GM18498 (cell line): ENCODE measurements around the gene TBC1D1.
A peak's percentile ranks its signal among the peaks of the same experiment; 100 is the strongest.

Source experiments
- ATAC-seq: cut with Tn5 transposase; IDR thresholded peaks from one replicate; pipeline ENCODE4 v1.9.1; 2021; ENCODE audit warnings: mild to moderate bottlenecking, moderate library complexity; ENCODE audit not compliant: unreplicated experiment

Gene TBC1D1

GRCh38 chr4:38092701-38093100 is 201.8 kb downstream of the TBC1D1 start:
- ATAC-seq = no peak

DNA sequence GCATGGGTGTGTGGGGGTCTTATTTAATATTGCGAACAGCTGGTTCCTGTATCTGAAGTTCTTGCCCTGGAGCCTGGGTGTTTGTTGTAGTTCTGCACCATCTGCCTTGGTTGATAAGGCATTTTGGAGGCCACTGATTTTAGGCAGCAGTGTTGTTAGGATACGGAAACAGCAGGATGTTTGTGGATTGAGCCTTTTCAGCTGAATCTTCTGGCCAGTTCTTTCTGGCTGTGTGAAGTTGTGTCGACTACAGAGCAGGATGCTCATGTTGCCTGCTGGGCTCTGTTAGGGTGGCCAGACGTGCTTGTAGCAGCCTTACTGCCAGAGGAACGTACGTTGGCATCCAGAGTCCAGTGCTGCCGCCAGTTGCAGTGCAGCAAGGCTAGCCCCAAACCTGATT is 203.5 kb downstream of the TBC1D1 start:
- ATAC-seq = no peak

DNA sequence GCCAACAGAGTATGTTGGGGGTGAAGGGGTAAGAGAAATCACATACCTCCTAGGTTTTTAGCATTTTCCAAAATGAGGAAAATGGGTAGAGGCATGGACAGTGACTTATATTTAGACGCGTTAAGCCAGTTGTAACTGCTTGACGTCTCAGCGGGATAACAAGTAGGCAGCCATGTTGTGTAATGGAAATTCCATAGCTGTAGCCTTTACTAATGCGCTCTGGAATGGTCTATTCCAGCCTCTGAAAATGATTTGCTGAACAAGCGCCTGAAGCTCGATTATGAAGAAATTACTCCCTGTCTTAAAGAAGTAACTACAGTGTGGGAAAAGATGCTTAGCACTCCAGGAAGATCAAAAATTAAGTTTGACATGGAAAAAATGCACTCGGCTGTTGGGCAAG is 204.8 kb downstream of the TBC1D1 start:
- ATAC-seq = no peak

GRCh38 chr4:38097818-38098217 is 206.9 kb downstream of the TBC1D1 start:
- no peak for ATAC-seq

- ATAC-seq = no peak
These were observed 208.2 kb downstream of the TBC1D1 start for GRCh38 chr4:38099020-38099600.

- ATAC-seq = no peak
These were observed 209.1 kb downstream of the TBC1D1 start for GRCh38 chr4:38099908-38100407.

GRCh38 chr4:38100474-38101255 is 209.8 kb downstream of the TBC1D1 start:
- ATAC-seq = no peak

DNA sequence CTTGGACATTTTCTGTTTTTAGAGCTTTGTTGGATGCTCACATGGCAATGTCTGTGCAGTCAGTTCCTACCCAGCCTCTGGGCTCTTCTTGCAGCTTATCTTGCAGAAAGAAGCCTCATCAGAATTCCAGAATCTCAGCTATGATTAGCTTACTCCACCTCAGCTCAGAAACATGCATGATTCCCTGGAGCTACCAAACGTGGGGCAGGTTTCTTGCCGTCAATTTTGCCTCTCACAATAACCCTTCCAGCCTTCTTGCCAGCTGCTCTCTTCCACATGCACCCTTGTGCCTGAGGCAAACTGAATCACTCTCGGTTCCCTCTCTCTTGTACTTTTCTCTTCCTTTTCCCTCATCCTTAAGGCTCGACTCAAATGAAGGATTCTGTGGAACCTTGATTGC is 210.7 kb downstream of the TBC1D1 start:
- no peak for ATAC-seq

- no peak for ATAC-seq
These were observed 212.2 kb downstream of the TBC1D1 start for GRCh38 chr4:38102957-38103588.

DNA sequence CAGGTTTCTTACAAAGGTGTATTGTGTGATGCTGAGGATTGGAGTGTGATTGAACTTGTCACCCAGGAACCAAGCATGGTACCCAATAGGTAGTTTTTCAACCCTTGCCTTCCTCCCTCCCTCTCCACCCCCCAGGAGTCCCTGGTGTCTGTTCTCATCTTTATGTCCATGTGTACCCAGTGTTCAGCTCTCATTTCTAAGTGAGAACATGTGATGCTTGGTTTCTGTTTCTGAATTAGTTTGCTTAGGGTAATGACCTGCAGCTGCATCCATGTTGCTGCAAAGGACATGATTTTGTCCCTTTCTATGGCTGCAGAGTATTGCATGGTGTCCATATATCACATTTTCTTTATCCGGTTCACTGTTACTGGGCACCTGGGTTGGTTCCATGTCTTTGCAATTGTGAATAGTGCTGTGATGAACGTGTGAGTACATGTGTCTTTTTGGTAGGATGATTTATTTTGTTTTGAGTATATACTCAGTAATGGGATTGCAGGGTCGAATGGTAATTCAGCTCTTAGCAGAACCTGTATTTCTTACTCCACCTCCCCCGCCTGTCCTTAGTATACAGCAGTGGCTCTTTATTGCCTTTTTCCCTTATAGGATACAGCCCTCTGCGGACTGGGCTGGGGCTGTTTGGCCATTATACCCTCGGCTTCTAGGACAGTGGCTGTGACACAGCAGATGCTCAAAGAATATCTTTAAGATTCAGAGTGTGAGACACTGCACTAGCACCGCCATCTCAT is 214.8 kb downstream of the TBC1D1 start:
- peak; percentile 97 for ATAC-seq

DNA sequence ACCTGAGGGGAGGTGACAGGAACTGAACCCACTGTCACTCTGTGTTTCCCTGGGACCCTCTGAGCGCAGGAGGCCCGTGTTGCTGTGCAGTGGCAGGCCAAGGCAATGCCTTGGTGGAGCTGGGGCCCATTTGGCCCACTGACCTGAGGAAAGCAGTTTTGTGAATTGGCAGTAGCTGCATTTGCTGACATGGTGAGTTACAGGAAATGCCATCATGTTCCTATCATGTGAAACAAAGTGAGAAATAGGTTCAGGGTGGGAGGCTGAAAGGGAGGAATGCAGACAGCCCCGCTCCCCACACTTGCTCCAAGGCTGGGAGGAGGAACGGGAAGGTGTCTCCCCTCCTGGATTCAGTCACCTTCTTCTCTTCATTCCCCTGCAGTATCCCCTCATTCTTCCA is 215.4 kb downstream of the TBC1D1 start:
- no peak for ATAC-seq

DNA sequence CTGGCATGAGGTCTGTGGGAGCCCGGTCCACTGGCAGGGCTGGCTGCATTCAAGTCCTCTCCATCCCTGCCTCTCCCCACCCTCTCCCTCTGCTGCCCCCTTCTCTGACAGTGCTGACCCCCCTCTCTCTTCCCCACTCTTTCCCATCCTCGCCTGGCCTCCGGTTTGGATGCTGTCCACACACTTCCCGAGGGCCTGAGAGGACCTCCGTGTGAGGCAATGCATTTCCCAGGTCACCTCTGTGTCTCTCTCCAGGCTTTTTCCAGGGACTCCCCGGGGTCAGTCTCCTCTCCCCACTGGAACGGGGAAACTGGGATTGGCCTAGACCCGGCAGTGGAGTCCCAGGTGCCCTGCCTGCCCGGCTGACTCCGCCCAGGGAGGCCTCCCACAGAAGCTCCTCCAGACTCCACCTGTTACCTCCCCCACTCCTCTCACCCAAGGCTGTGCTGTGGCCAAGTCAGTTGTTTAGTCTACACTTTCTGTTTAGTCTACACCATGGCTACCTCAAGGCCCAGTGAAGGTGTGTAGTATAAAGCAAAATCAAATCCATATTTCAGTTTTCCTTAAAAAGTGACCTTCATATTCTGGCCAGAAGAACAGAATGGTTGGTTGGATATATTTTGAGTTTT is 216.1 kb downstream of the TBC1D1 start:
- no peak for ATAC-seq

DNA sequence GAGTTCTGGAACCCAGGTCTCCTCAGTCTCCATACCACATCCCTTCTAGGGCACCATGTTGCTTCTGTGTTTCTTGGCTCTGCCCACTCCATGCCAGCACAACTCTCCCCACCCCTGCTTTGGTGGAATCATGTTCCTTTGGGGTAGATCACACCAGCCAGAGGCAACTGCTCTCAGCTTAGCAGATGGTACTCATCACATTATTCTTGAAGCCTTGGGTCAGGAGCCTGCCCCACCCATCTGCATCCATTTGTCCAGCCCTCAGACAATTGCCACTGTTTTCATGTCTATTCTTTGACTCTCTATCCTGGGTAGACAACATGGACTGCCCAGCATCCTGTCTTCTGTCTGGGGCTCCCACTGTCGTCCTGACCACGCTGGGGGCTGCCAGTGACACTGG is 216.9 kb downstream of the TBC1D1 start:
- ATAC-seq = no peak

GRCh38 chr4:38109370-38109769 is 218.5 kb downstream of the TBC1D1 start:
- no peak for ATAC-seq

GRCh38 chr4:38109896-38110295 is 219.0 kb downstream of the TBC1D1 start:
- no peak for ATAC-seq

DNA sequence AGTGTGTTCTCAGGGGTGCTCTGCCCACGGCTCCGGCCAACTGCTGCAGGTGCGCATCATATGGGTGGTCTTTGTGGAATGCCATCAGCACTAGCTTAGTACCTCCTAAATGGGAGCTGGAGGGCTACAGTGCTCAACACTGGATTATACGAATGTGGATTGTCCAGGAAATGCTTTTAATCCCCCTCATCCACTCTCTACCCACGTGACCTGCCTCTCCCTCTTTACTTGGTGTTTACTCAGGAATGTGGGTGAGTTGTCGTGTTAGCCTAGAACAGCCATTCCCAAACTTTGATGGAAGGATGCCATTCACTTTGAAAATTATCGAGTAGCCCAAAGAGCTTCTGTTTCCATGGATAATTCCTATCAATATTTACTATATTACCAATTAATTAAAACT is 220.1 kb downstream of the TBC1D1 start:
- no peak for ATAC-seq

DNA sequence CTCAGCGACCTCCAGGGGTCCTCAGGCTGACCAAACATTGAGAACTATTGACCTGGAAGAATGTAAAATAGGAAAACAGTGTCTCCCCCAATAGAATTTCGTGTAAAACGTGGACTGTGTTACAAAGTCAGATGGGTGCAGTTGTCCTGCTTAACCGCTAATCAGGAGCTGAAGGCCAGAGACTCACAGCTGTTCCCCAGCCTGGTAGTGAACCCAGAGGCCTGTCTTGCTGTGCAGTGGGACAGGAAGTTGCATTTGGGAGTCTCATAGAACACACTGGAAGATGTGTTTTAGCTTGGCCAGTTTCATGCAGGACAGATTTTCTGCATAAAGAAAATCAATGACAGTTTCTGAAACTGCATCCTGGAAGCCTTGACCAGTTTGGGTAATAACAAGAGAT is 220.8 kb downstream of the TBC1D1 start:
- ATAC-seq = no peak

- ATAC-seq = no peak
These were observed 222.2 kb downstream of the TBC1D1 start for GRCh38 chr4:38113132-38113531.

DNA sequence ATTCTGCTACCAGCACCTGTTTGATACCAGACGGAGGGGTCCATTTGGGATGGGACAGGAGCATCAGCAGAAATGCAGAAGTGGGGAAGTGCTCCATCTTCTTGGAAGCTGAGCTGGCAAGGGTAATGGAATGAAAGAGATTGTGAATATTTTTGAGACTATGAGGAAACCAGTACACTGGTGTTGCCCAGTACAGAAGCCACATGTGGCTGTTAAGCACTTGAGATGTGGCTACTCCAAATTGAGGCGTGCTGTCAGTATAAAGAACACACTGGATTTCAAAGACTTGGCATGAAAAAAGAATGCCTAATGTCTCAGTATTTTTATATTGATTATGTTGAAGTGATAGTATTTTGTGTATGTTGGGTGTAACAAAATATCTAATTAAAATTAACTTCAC is 222.7 kb downstream of the TBC1D1 start:
- ATAC-seq = no peak

- ATAC-seq = no peak
These were observed 223.7 kb downstream of the TBC1D1 start for GRCh38 chr4:38114386-38115150.
